Epithelial cell of proximal tubule (primary cell): ENCODE results near the gene PPFIA2. TPM values are rescaled to one million over a fixed set of nuclear protein-coding genes. Genes with fewer than 3 reads are reported as not detected.

Experiments used
- DNase-seq: peaks from one replicate; pipeline ENCODE4 v3.0.0-alpha.2; 2011; ENCODE audit warnings: low read depth
- H3K4me3 ChIP-seq: 2 replicates; pipeline ENCODE4 v1.5.1; 2011; ENCODE audit warnings: low read depth, mild to moderate bottlenecking, low read length
- total RNA-seq: library from RNA; depleted of rRNA; stranded (reverse); fragments of >200 nt; gene quantifications from 2 replicates; pipeline ENCODE4 v1.2.3, GENCODE V29; 2015
- TF ChIP-seq, protein P1 (sequence below): conservative IDR thresholded peaks from 2 replicates; pipeline ENCODE4 v1.5.1; 2012; ENCODE audit warnings: low read depth, mild to moderate bottlenecking, low read length

Gene PPFIA2
- total RNA-seq, 1 donor from 2014 or later: 0.06 TPM

DNA sequence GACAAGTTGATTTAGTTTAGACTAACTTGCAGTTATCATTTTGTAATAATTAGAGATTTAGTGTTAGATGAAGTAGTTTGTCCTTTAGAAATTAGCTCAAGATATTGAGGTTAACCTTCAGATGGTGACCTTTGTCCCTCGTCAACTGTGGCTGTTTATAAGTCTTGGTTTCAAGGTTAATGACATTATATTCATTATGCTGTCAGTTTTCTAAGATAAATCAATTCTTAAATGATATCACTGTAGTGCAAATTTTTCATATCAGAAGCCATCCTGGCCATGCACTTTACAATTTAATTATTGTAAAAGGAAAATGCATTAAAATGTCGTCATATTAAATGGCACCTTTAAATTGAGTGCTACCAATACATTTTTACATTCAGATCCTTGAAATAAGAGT is 19.6 kb upstream of the PPFIA2 start:
- no peak for DNase-seq
- no peak overlapping the region for H3K4me3 ChIP-seq
- TF ChIP-seq, protein P1, sequence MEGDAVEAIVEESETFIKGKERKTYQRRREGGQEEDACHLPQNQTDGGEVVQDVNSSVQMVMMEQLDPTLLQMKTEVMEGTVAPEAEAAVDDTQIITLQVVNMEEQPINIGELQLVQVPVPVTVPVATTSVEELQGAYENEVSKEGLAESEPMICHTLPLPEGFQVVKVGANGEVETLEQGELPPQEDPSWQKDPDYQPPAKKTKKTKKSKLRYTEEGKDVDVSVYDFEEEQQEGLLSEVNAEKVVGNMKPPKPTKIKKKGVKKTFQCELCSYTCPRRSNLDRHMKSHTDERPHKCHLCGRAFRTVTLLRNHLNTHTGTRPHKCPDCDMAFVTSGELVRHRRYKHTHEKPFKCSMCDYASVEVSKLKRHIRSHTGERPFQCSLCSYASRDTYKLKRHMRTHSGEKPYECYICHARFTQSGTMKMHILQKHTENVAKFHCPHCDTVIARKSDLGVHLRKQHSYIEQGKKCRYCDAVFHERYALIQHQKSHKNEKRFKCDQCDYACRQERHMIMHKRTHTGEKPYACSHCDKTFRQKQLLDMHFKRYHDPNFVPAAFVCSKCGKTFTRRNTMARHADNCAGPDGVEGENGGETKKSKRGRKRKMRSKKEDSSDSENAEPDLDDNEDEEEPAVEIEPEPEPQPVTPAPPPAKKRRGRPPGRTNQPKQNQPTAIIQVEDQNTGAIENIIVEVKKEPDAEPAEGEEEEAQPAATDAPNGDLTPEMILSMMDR: no peak

DNA sequence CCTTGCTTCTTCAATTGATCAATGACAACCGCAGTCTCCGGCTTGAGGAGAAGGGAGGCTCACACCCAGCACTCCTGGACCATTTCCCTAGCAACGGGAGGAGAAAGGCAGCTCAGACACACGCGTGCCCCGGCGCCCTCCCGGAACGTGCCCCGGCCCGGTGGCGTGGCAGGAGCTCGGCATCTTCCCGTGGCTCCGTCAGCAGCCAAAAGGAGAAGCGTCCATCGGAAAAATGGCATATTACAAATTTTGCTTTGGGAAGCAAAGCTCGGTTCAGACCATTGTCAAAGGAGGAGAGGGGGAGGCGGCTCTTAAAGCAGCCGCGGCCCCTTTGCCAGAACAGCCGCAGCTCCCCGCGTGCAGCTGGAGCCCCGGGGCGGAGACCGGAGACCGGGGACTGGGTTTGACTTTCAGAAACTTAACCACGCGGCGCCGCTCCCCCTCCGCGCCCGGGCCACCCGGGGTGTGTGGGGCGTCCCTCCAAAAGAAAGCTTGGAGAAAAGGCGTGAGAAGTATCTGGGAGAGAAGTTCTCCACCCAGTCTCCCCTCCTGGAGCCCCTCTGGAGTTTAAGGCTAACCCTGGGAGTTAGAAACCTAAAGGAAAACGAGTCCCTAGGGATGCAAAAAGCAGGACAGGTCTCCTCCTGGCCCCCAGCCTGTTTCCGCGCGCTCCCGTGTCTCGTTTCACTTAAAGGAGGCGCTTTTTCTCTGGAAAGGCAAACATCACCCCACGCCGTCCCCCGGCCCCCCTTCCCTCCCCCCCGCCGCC is 545 bp downstream of the PPFIA2 start:
- TF ChIP-seq, protein P1: no peak

DNA sequence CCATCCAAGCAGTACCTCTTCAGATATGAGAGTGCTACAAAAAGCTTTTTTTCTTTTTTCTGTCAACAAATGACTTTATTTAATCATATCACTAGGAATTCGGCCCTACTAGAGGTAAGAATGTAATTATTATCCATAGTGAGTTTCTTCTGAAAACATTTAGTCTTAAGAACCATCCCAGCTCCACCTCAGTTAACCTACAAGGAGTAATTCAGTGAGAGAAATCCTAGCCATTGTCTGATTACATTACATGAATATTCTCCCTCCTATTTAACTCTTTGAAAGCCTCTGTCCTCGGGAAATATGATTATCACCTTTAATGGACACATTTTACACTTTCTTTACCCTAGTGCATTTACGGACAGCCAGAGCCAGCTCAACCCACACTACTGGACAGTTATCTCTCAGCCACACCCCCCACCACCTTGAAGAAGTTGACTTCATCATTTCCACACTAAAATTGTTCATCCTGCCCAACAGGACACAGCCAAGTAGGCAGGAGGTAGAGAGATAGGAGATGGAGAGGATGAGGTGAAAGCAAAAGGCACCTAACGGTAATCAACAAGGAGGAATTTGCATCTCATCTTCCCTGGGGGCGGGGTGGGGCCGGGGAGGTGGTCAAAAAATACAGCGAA is 1.3 kb downstream of the PPFIA2 start:
- TF ChIP-seq, protein P1: no peak
- H3K4me3 ChIP-seq: peak overlapping the region; percentile 66
- DNase-seq: no peak

More for the DNA sequence above, 545 bp downstream of the PPFIA2 start:
- no peak for DNase-seq
- H3K4me3 ChIP-seq: peak overlapping the region; percentile 66

DNA sequence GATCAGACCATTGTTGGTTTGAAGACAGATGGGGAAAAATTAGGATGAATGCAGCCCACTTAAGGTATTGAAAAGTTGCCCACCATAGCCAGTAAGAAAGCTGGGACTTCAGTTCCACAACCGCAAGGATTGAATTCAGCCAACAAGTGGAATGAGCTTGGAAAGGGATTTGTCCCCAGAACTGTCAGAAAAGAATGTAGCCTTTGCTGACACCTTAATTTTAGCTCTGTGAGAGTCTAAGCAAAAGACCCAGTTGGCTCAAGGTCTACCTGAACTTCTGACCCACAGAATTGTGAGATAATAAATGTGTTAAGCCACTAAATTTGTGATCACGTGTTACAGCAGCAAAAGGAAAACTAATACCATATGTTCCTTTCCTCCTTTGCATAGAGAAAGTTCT is 29.4 kb downstream of the PPFIA2 start:
- TF ChIP-seq, protein P1: no peak
- no peak overlapping the region for H3K4me3 ChIP-seq
- no peak for DNase-seq

DNA sequence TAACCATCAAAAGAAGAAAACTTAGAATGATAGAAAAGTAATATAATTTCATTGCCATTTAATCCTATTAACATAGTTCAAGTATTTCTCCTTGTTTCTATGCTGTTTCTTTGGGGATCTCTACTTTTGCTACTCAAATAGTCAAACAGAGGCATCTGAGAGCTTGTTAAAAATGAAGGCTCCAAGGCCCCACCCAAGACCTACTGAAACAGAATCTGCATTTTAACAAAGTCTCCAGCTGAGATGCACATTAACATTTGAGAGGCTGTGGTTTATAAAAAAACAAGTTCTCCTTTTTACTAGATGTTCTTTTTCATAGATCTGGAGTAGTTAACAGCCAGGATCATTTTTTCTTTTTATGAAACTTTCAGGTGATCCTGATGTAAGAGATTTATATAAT is 31.8 kb downstream of the PPFIA2 start:
- H3K4me3 ChIP-seq: no peak overlapping the region
- no peak for DNase-seq
- TF ChIP-seq, protein P1: no peak

DNA sequence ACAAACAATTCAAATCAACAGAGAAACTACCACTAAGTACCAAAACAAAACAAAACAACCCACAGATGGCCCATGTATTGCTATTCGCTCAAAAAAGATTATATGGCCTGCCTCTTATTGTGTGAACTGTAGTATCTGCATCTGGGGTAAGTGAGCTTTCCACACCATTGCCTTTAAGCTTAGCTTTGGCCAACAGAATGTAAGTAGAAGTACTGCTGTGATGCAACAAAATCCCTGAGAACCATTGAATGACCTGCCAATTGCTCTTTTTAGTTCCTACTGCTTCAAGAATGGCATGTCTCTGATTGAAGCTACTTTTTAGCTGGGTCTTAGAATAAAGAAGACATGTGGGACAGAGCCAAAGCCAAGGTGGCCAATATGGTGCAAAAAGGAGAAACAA is 32.5 kb downstream of the PPFIA2 start:
- no peak overlapping the region for H3K4me3 ChIP-seq
- DNase-seq: no peak
- TF ChIP-seq, protein P1: no peak
